ENCODE data around the gene LRMDA.

The LRMDA gene

GRCh38 chr10:75540981-75541380 lies 109.6 kb downstream of the LRMDA start:
- Histone ChIP-seq H3K9ac (ENCODE audit: low read length) (no peak overlapping the region), H3K4me2 (ENCODE audit: low read depth, low read length, poor library complexity, severe bottlenecking) (no peak overlapping the region), H3K27ac (ENCODE audit: low read depth, low read length) (no peak overlapping the region), H2AFZ (ENCODE audit: low read depth, low read length, severe bottlenecking) (no peak overlapping the region), H3K36me3 (ENCODE audit: low read length) (no peaks in the 10 kb centered on the region), H3K4me3 (ENCODE audit: insufficient read depth, low read length, poor library complexity, severe bottlenecking) (no peak overlapping the region), H3K9me3 (ENCODE audit: insufficient read depth, low read length) (no peaks in the 10 kb centered on the region), H3K9me2 (replicated peaks; ENCODE audit: insufficient read depth, low read length) (no peaks in the 10 kb centered on the region), H4K20me1 (ENCODE audit: low read depth, low read length) (no peaks in the 10 kb centered on the region), H3K27me3 (ENCODE audit: low read length) (no peaks in the 10 kb centered on the region), H3K79me2 (ENCODE audit: insufficient read depth, low read length) (no peaks in the 10 kb centered on the region), H3F3A (ENCODE audit: insufficient read depth) (no peaks in the 10 kb centered on the region)
- TF ChIP-seq EZH2phosphoT487 (conservative IDR thresholded peaks at IDR 0.05; ENCODE audit: low read length) (no peak), CTCF (IDR thresholded peaks at IDR 0.05; ENCODE audit: insufficient read depth, low read length, poor library complexity, severe bottlenecking) (no peak)

GRCh38 chr10:75541411-75541810 lies 110.0 kb downstream of the LRMDA start:
- Histone ChIP-seq H4K20me1 (ENCODE audit: low read depth, low read length) (no peaks in the 10 kb centered on the region), H2AFZ (ENCODE audit: low read depth, low read length, severe bottlenecking) (no peak overlapping the region), H3F3A (ENCODE audit: insufficient read depth) (no peaks in the 10 kb centered on the region), H3K36me3 (ENCODE audit: low read length) (no peaks in the 10 kb centered on the region), H3K9me2 (replicated peaks; ENCODE audit: insufficient read depth, low read length) (no peaks in the 10 kb centered on the region), H3K27ac (ENCODE audit: low read depth, low read length) (no peak overlapping the region), H3K4me2 (ENCODE audit: low read depth, low read length, poor library complexity, severe bottlenecking) (no peak overlapping the region), H3K27me3 (ENCODE audit: low read length) (no peaks in the 10 kb centered on the region), H3K9ac (ENCODE audit: low read length) (no peak overlapping the region), H3K79me2 (ENCODE audit: insufficient read depth, low read length) (no peaks in the 10 kb centered on the region), H3K4me3 (ENCODE audit: insufficient read depth, low read length, poor library complexity, severe bottlenecking) (no peak overlapping the region), H3K9me3 (ENCODE audit: insufficient read depth, low read length) (no peaks in the 10 kb centered on the region)
- TF ChIP-seq CTCF (IDR thresholded peaks at IDR 0.05; ENCODE audit: insufficient read depth, low read length, poor library complexity, severe bottlenecking) (no peak), EZH2phosphoT487 (conservative IDR thresholded peaks at IDR 0.05; ENCODE audit: low read length) (no peak)

- Histone ChIP-seq H4K20me1 (ENCODE audit: low read depth, low read length) (no peaks in the 10 kb centered on the region), H3K27ac (ENCODE audit: low read depth, low read length) (no peak overlapping the region), H3K9me2 (replicated peaks; ENCODE audit: insufficient read depth, low read length) (no peaks in the 10 kb centered on the region), H3K9ac (ENCODE audit: low read length) (no peak overlapping the region), H3K4me3 (ENCODE audit: insufficient read depth, low read length, poor library complexity, severe bottlenecking) (no peak overlapping the region), H3K4me2 (ENCODE audit: low read depth, low read length, poor library complexity, severe bottlenecking) (no peak overlapping the region), H3K36me3 (ENCODE audit: low read length) (no peaks in the 10 kb centered on the region), H3K27me3 (ENCODE audit: low read length) (no peaks in the 10 kb centered on the region), H3F3A (ENCODE audit: insufficient read depth) (no peaks in the 10 kb centered on the region), H3K79me2 (ENCODE audit: insufficient read depth, low read length) (no peaks in the 10 kb centered on the region), H3K9me3 (ENCODE audit: insufficient read depth, low read length) (no peaks in the 10 kb centered on the region), H2AFZ (ENCODE audit: low read depth, low read length, severe bottlenecking) (no peak overlapping the region)
- TF ChIP-seq CTCF (IDR thresholded peaks at IDR 0.05; ENCODE audit: insufficient read depth, low read length, poor library complexity, severe bottlenecking) = no peak
- no peak for TF ChIP-seq EZH2phosphoT487 (conservative IDR thresholded peaks at IDR 0.05; ENCODE audit: low read length)
Observed at GRCh38 chr10:75542084-75542483, 110.7 kb downstream of the LRMDA start.

All from SU-DHL-6 (cell line).